Hepatocyte (in vitro differentiated cells): ENCODE measurements around the gene OXSR1. TPM values are rescaled to one million over a fixed set of nuclear protein-coding genes. Genes with fewer than 3 reads are reported as not detected.

ENCODE experiments used
- DNase-seq: peaks from one replicate; pipeline ENCODE4 v3.0.0-alpha.2; 2016; ENCODE audit warnings: low spot score
- H2AFZ ChIP-seq: fragments of 200-600 bp; sonication (generic); 2 replicates; pipeline ENCODE4 v1.6.0; 2016; ENCODE audit warnings: antibody characterized with exemption, mild to moderate bottlenecking
- H3K27ac ChIP-seq: fragments of 200-600 bp; sonication (generic); 2 replicates; pipeline ENCODE4 v1.5.1; 2016; ENCODE audit warnings: mild to moderate bottlenecking
- H3K27me3 ChIP-seq: fragments of 200-600 bp; sonication (generic); 2 replicates; pipeline ENCODE4 v1.6.1; 2016
- H3K36me3 ChIP-seq: fragments of 200-600 bp; sonication (generic); replicated peaks from 2 replicates; pipeline ENCODE4 v1.5.1; 2016; ENCODE audit warnings: low read depth; ENCODE audit not compliant: insufficient read depth
- H3K4me1 ChIP-seq: fragments of 200-600 bp; sonication (generic); 2 replicates; pipeline ENCODE4 v1.5.1; 2016; ENCODE audit warnings: mild to moderate bottlenecking, moderate library complexity; ENCODE audit not compliant: insufficient read depth
- H3K4me2 ChIP-seq: fragments of 200-600 bp; sonication (generic); 2 replicates; pipeline ENCODE4 v1.6.0; 2016
- H3K4me3 ChIP-seq: fragments of 200-600 bp; sonication (generic); 2 replicates; pipeline ENCODE4 v1.5.1; 2016; ENCODE audit warnings: mild to moderate bottlenecking
- H3K79me2 ChIP-seq: fragments of 200-600 bp; sonication (generic); 2 replicates; pipeline ENCODE4 v1.6.0; 2017; ENCODE audit warnings: mild to moderate bottlenecking
- H3K9me2 ChIP-seq: fragments of 200-600 bp; sonication (generic); replicated peaks from 2 replicates; pipeline ENCODE4 v1.6.0; 2017; ENCODE audit warnings: mild to moderate bottlenecking; ENCODE audit not compliant: insufficient read depth
- H3K9me3 ChIP-seq: fragments of 200-600 bp; sonication (generic); 2 replicates; pipeline ENCODE4 v1.5.1; 2016; ENCODE audit warnings: low read depth, mild to moderate bottlenecking
- H4K20me1 ChIP-seq: fragments of 200-600 bp; sonication (generic); 2 replicates; pipeline ENCODE4 v1.6.0; 2016; ENCODE audit warnings: mild to moderate bottlenecking; ENCODE audit not compliant: insufficient read depth, poor library complexity, severe bottlenecking
- EZH2 ChIP-seq: fragments of 200-600 bp; sonication (generic); IDR thresholded peaks from 2 replicates; pipeline ENCODE4 v1.6.1; 2016; ENCODE audit warnings: antibody characterized with exemption, mild to moderate bottlenecking, borderline replicate concordance
- EZH2phosphoT487 ChIP-seq: fragments of 200-600 bp; sonication (generic); IDR thresholded peaks from one replicate; pipeline ENCODE4 v1.6.1; 2018; ENCODE audit warnings: antibody characterized with exemption, mild to moderate bottlenecking, low read depth, moderate library complexity; ENCODE audit not compliant: unreplicated experiment, severe bottlenecking
- WGBS: methylation state at CpG from one replicate; pipeline ENCODE4 v1.1.6; 2016; ENCODE audit warnings: low lambda C conversion rate; ENCODE audit errors: missing lambda C conversion rate; 5-methylcytosine and 5-hydroxymethylcytosine counted together
- polyA plus RNA-seq: library from polyadenylated mRNA; unstranded; fragments of >200 nt; fragmentation: Nextera tagmentation; extraction: Ambion mirVana; gene quantifications from 2 replicates; pipeline ENCODE4 v1.2.1, GENCODE V29; 2016
- total RNA-seq: library from RNA; depleted of rRNA; stranded (reverse); fragments of >200 nt; gene quantifications from 2 replicates; pipeline ENCODE4 v1.2.3, GENCODE V29; 2014
- TF ChIP-seq, protein P1 (sequence below): fragments of 200-600 bp; sonication (generic); IDR thresholded peaks from 2 replicates; pipeline ENCODE4 v1.5.1; 2016; ENCODE audit warnings: antibody characterized with exemption, mild to moderate bottlenecking; ENCODE audit not compliant: poor library complexity

The OXSR1 gene
- total and polyA plus RNA-seq, 2 experiments from 2014 or later = 15.7 to 30.7 TPM

DNA sequence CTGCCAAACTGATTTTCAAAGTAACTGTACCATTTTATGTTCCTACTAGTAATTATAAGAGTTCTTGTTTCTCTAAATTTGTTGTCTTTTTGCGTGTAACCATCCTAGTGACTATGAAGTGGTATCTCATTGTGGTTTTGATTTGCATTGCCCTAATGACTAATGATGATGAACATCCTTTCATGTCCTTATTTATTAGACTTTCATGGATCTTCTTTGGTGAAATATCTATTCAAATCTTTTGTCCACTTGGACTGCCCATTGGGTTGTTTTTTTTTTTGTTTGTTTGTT lies 3.6 kb downstream of the OXSR1 start:
- no peaks in the 10 kb centered on the region for H3K9me2 ChIP-seq
- H3K4me2 ChIP-seq = no peak overlapping the region
- no peak overlapping the region for H2AFZ ChIP-seq
- peaks cover 81% of the 10 kb centered on the region for H3K79me2 ChIP-seq
- peaks cover 49% of the 10 kb centered on the region for H4K20me1 ChIP-seq
- no peaks in the 10 kb centered on the region for H3K36me3 ChIP-seq
- H3K4me3 ChIP-seq = no peak overlapping the region
- TF ChIP-seq, protein P1, sequence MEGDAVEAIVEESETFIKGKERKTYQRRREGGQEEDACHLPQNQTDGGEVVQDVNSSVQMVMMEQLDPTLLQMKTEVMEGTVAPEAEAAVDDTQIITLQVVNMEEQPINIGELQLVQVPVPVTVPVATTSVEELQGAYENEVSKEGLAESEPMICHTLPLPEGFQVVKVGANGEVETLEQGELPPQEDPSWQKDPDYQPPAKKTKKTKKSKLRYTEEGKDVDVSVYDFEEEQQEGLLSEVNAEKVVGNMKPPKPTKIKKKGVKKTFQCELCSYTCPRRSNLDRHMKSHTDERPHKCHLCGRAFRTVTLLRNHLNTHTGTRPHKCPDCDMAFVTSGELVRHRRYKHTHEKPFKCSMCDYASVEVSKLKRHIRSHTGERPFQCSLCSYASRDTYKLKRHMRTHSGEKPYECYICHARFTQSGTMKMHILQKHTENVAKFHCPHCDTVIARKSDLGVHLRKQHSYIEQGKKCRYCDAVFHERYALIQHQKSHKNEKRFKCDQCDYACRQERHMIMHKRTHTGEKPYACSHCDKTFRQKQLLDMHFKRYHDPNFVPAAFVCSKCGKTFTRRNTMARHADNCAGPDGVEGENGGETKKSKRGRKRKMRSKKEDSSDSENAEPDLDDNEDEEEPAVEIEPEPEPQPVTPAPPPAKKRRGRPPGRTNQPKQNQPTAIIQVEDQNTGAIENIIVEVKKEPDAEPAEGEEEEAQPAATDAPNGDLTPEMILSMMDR = no peak
- no peak for TF ChIP-seq EZH2
- no peak for TF ChIP-seq EZH2phosphoT487
- no peak overlapping the region for H3K27ac ChIP-seq
- DNase-seq = no peak
- H3K27me3 ChIP-seq = no peaks in the 10 kb centered on the region
- H3K4me1 ChIP-seq = peaks cover 15% of the 10 kb centered on the region
- no peaks in the 10 kb centered on the region for H3K9me3 ChIP-seq
- 100% methylated on average over 1 of the region's 1 CpG for WGBS

- no peak for TF ChIP-seq EZH2phosphoT487
- TF ChIP-seq, protein P1 = no peak
- no peak for TF ChIP-seq EZH2
- Histone ChIP-seq H3K4me3 (no peak overlapping the region), H3K4me1 (peaks cover 11% of the 10 kb centered on the region), H3K9me2 (no peaks in the 10 kb centered on the region), H3K36me3 (no peaks in the 10 kb centered on the region), H3K4me2 (no peak overlapping the region), H2AFZ (no peak overlapping the region), H4K20me1 (peaks cover 62% of the 10 kb centered on the region), H3K9me3 (no peaks in the 10 kb centered on the region), H3K79me2 (peaks cover 97% of the 10 kb centered on the region), H3K27me3 (no peaks in the 10 kb centered on the region), H3K27ac (no peak overlapping the region)
- no peak for DNase-seq
- WGBS = 91% methylated on average over 4 of the region's 4 CpGs
Measured at GRCh38 chr3:38170722-38171121, 5.4 kb downstream of the OXSR1 start.

GRCh38 chr3:38171622-38172021 lies 6.3 kb downstream of the OXSR1 start:
- Histone ChIP-seq H3K27me3 (no peaks in the 10 kb centered on the region), H4K20me1 (peaks cover 63% of the 10 kb centered on the region), H3K9me3 (no peaks in the 10 kb centered on the region), H3K9me2 (no peaks in the 10 kb centered on the region), H3K27ac (no peak overlapping the region), H3K4me1 (peaks cover 7% of the 10 kb centered on the region), H3K4me3 (no peak overlapping the region), H3K79me2 (peaks cover 99% of the 10 kb centered on the region), H3K4me2 (no peak overlapping the region), H3K36me3 (no peaks in the 10 kb centered on the region), H2AFZ (no peak overlapping the region)
- no peak for TF ChIP-seq EZH2
- TF ChIP-seq, protein P1 = no peak
- no peak for TF ChIP-seq EZH2phosphoT487
- DNase-seq = no peak
- WGBS = 91% methylated on average over 2 of the region's 2 CpGs

GRCh38 chr3:38173834-38174418 lies 8.6 kb downstream of the OXSR1 start:
- Histone ChIP-seq H3K4me3 (no peak overlapping the region), H3K36me3 (no peaks in the 10 kb centered on the region), H3K9me3 (no peaks in the 10 kb centered on the region), H3K4me2 (no peak overlapping the region), H3K79me2 (peaks cover 99% of the 10 kb centered on the region), H3K27me3 (no peaks in the 10 kb centered on the region), H3K27ac (no peak overlapping the region), H3K9me2 (no peaks in the 10 kb centered on the region), H4K20me1 (peaks cover 56% of the 10 kb centered on the region), H2AFZ (no peak overlapping the region), H3K4me1 (no peaks in the 10 kb centered on the region)
- no peak for TF ChIP-seq EZH2
- no peak for TF ChIP-seq EZH2phosphoT487
- TF ChIP-seq, protein P1 = no peak
- DNase-seq = no peak
- 92% methylated on average over 5 of the region's 5 CpGs for WGBS
